ENCODE results near the gene PDE8A.

PDE8A gene

GRCh38 chr15:85091990-85092389 lies 110.3 kb downstream of the PDE8A start:
- ATAC-seq, result no peak

GRCh38 chr15:85094685-85095084 lies 113.0 kb downstream of the PDE8A start:
- no peak for ATAC-seq
- DNase-seq, result no peak

More at GRCh38 chr15:85091990-85092389, 110.3 kb downstream of the PDE8A start:
- no peak for DNase-seq

- DNase-seq (no peak), ATAC-seq (no peak)
Observed at GRCh38 chr15:85095566-85095965, 113.9 kb downstream of the PDE8A start.

- ATAC-seq (no peak), DNase-seq (no peak)
Observed at GRCh38 chr15:85097250-85097649, 115.6 kb downstream of the PDE8A start.

- no peak for ATAC-seq
- no peak for DNase-seq
Observed at GRCh38 chr15:85097725-85098124, 116.1 kb downstream of the PDE8A start.

GRCh38 chr15:85099195-85099803 lies 117.6 kb downstream of the PDE8A start:
- DNase-seq, result no peak
- ATAC-seq, result no peak

- ATAC-seq (no peak), DNase-seq (no peak)
Observed at GRCh38 chr15:85100186-85100937, 118.7 kb downstream of the PDE8A start.

- ATAC-seq (no peak), DNase-seq (no peak)
Observed at GRCh38 chr15:85104584-85104983, 122.9 kb downstream of the PDE8A start.

- ATAC-seq, result no peak
- no peak for DNase-seq
Observed at GRCh38 chr15:85108136-85108535, 126.5 kb downstream of the PDE8A start.

GRCh38 chr15:85109333-85109732 lies 127.7 kb downstream of the PDE8A start:
- DNase-seq (no peak), ATAC-seq (no peak)

GRCh38 chr15:85112997-85113396 lies 131.3 kb downstream of the PDE8A start:
- DNase-seq (no peak), ATAC-seq (no peak)

- DNase-seq (no peak), ATAC-seq (no peak)
Observed at GRCh38 chr15:85114886-85115285, 133.2 kb downstream of the PDE8A start.

GRCh38 chr15:85116066-85116465 lies 134.4 kb downstream of the PDE8A start:
- DNase-seq (no peak), ATAC-seq (no peak)

- DNase-seq (no peak), ATAC-seq (no peak)
Observed at GRCh38 chr15:85116494-85116893, 134.8 kb downstream of the PDE8A start.

- ATAC-seq (peak; percentile 51), DNase-seq (peak; percentile 10)
Observed at GRCh38 chr15:85116925-85117646, 135.4 kb downstream of the PDE8A start.

GRCh38 chr15:85118173-85118572 lies 136.5 kb downstream of the PDE8A start:
- DNase-seq, result no peak
- no peak for ATAC-seq

- ATAC-seq (no peak), DNase-seq (no peak)
Observed at GRCh38 chr15:85118581-85118980, 136.9 kb downstream of the PDE8A start.

- ATAC-seq (no peak), DNase-seq (no peak)
Observed at GRCh38 chr15:85120351-85121113, 138.9 kb downstream of the PDE8A start.

- ATAC-seq (no peak), DNase-seq (no peak)
Observed at GRCh38 chr15:85124173-85124572, 142.5 kb downstream of the PDE8A start.

- DNase-seq, result no peak
- no peak for ATAC-seq
Observed at GRCh38 chr15:85125056-85125661, 143.5 kb downstream of the PDE8A start.

GRCh38 chr15:85128621-85129020 lies 147.0 kb downstream of the PDE8A start:
- DNase-seq, result no peak
- ATAC-seq, result no peak

GRCh38 chr15:85129881-85130280 lies 148.2 kb downstream of the PDE8A start:
- ATAC-seq, result no peak
- DNase-seq, result no peak
